Dermis microvascular lymphatic vessel endothelial cell (primary cell): ENCODE data around the gene NEK11. TPM values are rescaled to one million over a fixed set of nuclear protein-coding genes. Genes with fewer than 3 reads are reported as not detected.
"Not testable (repeated sequence)": the region's sequence is repeated elsewhere in the genome, so short reads cannot be mapped to it uniquely, and the experiment has no call there.

Experiments
- DNase-seq, 2 donors: peaks; one replicate each; pipeline versions ENCODE4 v3.0.0 to v3.0.0-alpha.2; 2010; ENCODE audit warnings: low read depth in 2 of 2
- total RNA-seq: library from RNA; depleted of rRNA; stranded (reverse); fragments of >200 nt; gene quantifications from 2 replicates; pipeline ENCODE4 v1.2.1, GENCODE V29; 2014

The NEK11 gene
- total RNA-seq, 1 donor from 2014 or later: 1.7 TPM

DNA sequence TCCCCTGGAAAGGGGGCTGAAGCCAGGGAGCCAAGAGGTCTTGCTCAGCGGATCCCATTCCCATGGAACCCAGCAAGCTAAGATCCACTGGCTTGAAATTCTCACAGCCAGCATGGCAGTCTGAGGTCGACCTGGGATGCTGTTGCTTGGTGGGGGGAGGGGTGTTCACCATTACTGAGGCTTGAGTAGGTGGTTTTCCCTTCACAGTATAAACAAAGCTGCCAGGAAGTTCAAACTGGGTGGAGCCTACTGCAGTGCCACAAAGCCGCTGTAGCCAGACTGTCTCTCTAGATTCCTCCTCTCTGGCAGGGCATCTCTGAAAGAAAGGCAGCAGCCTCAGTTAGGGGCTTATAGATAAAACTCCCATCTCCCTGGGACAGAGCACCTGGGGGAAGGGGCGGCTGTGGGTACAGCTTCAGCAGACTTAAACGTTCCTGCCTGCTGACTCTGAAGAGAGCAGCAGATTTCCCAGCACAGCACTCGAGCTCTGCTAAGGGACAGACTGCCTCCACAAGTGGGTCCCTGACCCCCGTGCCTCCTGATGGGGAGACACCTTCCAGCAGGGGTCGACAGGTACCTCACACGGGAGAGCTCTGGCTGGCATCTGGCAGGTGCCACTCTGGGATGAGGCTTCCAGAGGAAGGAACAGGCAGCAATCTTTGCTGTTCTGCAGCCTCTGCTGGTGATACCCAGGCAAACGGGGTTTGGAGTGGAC lies 15.8 kb downstream of the NEK11 start:
- DNase-seq: not testable (repeated sequence)

GRCh38 chr3:131047582-131047981 lies 20.9 kb downstream of the NEK11 start:
- no peak for DNase-seq

DNA sequence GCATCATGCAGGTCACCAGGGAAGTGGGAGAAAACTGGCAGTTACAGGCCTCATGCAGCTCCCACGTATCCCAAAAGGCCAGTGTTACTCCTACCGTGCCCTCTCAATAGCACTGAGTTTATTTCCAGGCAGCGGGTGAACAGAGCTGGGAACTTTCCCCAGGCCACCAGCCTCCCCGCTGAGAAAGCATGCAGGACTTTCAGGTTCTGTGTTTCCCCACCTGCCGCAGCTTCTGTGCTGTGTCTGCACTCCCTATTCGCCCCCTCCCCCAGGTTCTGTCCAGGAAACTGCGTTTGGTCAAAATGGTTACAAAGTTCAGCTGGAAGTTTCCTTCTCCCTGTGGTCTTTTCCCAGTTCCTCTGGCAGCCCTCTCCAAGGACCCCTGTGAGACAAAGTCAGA lies 21.4 kb downstream of the NEK11 start:
- DNase-seq: no peak

GRCh38 chr3:131050001-131050400 lies 23.3 kb downstream of the NEK11 start:
- DNase-seq: no peak

DNA sequence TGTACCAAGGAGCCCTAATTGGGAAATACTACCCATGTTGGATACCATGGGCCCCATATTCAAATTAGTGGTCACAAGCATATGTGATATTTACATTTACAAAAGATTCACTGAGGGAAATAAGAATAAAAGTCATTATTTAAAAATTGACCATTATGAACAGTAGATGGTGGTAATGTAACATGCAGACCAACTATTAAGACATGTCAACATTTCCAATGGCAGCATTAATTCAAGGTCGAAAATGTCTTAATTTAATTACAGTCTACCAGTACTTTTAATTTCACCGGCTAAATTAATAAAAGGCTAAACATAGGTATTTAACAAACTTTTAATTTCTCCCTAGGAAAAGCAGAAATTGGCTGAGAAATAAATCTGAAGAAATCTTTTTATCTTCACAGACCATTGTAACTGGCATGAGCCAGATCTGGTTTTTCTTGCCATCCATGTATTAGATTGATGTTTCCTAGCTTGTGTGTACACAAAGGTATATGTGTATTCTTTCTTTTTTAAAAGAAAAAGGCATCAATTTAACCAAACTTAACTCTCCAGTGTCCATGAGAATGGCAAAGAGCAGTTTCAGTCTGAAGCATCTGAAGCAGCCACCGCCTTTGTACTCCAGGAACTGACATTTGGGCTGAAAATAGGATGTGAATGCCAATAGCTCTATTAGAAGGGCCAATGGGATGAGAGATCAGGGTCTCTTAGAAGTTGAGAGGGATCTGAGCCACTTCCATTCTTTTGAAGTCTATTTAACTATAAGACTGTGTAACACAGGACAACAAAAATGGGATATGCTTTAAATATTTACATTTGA lies 26.6 kb downstream of the NEK11 start:
- DNase-seq: peak in 1 of 2 donors; percentile 7

DNA sequence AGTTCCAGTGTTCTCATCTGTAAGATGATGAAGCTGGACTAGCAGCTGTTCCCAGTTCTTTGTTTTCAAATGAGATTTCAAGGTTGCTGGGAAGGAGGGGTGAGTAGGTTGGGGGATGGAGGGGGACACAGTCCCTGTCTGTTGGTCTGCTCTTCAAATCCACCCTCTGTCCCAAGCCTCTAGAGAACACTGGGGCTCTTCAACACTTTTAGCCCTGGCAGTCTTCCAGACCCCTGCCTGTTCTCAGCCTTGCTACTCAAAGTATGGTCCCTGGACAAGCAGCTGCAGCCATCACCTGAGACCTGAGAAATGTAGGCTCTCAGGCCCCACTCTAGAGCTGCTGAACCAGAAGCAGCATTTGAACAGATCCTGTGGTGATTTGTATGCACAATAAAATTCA lies 41.3 kb downstream of the NEK11 start:
- no peak for DNase-seq

DNA sequence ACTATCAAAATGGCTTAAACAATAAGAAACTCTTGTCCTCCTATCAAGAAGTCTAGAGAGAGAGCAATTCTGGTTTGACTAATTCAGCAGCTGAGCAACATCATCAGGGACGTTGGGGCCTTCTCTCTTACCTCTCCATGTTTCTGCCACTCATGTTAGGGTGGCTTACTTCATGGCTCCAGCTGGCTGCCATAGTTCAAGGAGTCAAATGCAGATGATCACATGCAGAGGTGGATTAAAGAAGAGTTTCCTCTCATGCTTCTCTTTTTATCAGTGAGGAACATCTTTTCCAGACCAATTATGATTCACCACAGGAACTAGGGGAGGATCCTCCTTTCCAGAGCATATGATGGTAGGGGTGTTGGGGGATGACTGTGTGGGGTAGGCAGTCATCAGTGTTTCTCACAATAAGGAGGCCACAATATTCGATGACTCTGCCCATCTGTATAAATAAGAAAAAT lies 45.5 kb downstream of the NEK11 start:
- DNase-seq: peak in 1 of 2 donors; percentile 45

- peak; percentile 5 to 23 for DNase-seq
Observed at GRCh38 chr3:131072845-131073244, 46.2 kb downstream of the NEK11 start.

DNA sequence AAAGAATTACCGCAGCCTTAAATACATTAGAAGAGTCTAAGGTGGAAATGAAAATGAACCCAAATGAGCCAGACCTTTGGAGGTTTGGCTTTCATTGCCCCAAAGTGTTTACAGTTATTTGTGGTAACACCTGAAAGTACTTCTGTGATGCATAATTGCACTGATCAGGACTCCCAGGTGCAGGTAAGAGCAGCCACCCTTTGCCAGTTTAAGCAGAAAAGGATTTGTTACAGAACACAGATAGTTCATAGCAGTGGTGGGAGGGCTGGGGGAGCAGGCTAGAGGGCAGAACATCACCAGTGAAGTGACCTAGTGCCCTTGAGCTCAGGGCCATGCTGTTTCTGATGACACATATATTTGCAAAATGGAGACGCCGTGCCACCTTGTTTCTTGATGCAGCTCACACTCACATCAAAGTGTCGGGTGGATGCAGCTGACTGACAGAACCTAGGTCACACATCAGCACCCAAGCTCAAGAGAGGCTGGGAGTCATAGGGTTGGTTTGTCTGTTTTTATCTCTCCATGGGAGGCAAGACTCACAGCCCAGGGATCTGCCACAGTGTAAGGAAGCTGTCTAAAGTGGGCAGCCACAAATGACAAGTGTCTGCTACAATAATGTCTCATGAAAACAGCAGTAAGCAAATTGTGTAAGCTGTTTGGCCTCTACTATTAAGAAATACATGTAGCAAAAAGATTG lies 49.1 kb downstream of the NEK11 start:
- DNase-seq: no peak

GRCh38 chr3:131077904-131078303 lies 51.2 kb downstream of the NEK11 start:
- DNase-seq: no peak

DNA sequence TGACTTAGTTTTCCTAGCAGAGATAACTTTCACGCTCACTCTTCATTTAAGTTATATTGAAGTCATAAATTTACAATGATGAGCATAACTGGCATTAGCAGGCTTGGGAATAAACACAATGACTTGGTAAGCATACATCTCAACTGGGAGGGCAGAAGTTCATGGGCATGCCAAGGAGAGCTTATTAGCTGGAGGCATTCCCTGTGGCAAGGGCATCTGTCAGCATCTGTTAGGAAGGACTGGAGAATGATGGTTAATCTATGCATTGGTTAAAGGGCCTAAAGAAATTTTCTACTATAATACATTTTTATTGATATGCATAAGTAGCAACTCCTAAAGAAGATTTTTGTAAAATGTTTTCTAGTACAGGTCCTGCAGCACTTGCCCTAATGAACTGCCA lies 52.4 kb downstream of the NEK11 start:
- no peak for DNase-seq

GRCh38 chr3:131081224-131081623 lies 54.5 kb downstream of the NEK11 start:
- no peak for DNase-seq

- DNase-seq: no peak
Observed at GRCh38 chr3:131082246-131082645, 55.6 kb downstream of the NEK11 start.

GRCh38 chr3:131082871-131083863 lies 56.5 kb downstream of the NEK11 start:
- peak in 1 of 2 donors; percentile 9 for DNase-seq

GRCh38 chr3:131091768-131092167 lies 65.1 kb downstream of the NEK11 start:
- no peak for DNase-seq

- DNase-seq: peak in 1 of 2 donors; percentile 1
Observed at GRCh38 chr3:131107637-131108433, 81.2 kb downstream of the NEK11 start.

DNA sequence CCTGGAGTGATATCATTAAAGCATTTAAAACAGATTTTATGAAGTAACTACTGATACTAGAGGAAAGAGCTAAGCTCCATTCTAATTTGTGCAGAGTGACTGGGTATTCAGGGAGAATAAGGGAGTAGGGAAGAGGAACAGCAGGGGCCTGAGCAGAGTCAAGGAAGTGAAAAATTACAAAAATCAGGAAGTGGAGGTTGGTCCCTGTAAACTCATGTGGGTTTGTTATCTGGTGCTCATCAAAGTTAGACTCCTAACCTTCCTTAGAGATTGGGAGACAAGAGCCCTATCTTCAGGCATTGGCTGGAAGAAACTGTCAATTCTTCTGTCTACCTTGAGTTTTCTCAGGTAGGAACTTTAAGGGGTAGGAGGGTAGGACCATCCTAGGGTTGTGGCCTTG lies 82.5 kb downstream of the NEK11 start:
- DNase-seq: no peak

DNA sequence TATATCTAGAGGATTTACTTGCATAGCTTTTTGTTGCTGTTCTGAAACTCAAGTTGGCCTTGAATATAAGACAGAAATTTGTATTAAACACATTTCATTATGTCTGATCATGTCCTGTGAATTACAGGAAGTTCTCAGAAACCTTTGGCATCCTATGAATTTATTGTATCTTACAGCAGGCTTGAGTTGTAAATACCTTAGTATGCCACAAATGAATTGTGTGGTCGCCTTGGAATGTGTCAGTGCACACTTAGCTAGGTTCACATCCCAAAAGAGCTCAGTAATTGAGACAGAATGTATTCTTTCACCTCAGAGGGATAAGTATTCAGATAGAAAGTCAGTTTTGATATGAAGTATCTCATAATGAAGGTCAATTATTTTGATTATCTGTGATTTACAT lies 83.4 kb downstream of the NEK11 start:
- DNase-seq: no peak

DNA sequence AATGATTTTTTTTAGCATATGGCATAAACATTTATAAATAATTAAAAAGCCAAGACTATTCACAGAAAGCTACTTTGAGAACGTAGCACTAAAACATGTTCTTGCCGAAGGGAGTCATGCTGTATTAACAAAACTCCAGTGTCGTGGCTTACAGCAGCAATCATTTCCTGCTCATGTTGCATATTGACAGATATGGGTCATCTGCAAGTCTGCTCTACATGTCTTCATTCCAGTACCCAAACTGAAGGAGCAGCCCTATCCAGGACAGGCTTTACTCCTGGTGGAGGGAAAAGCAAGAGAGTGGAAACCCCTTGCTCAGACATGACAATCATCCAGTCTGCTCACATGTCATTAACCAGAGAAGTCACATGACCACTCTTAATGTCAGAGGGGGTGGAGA lies 87.6 kb downstream of the NEK11 start:
- no peak for DNase-seq

DNA sequence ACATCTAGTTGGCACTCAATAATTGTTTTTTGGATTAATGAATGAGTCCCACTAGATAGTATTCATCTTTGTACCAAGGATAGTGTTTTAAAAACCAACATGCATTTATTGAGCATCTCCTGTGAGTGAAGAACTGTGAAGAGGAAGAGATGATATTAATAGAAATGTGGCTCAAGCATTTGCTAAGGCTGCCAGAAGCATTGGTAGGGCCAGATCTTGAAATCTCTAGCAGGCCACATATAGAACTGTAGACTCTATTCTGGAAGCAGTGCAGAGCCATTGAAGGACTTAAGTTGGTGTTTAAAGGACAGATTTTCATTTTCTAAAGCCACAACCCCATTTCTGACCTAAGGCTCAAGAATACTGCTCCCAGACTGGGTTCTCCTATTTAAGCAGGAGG lies 99.0 kb downstream of the NEK11 start:
- DNase-seq: no peak
